Measurements from ENCODE around the gene GUCY1A1.

GUCY1A1 gene

DNA sequence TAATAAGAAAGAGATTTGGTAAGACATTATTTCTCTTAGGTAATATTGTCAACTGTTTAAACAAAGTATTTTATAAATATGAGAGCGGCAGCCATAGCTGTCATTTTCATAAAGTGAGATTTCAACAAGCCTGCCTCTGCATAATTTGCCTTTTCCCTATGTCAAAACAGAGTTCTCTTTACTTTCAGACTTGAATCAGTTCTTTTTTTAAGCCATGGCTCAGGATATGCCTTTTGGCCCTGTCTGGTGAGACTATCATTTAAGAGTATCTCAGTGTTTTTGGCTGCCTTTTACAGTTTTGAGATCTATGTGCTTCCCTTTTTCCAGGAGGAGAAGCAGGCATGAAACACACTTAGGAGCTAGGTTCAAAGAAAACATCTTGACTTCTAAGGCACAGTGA lies 7.5 kb upstream of the GUCY1A1 start:
- DNase-seq, result no peak

GRCh38 chr4:155660436-155660835 lies 6.2 kb upstream of the GUCY1A1 start:
- no peak for DNase-seq

- no peak for DNase-seq
Measured at GRCh38 chr4:155665054-155665453, 1.6 kb upstream of the GUCY1A1 start.

GRCh38 chr4:155667222-155667567 lies 547 bp downstream of the GUCY1A1 start:
- peak; percentile 36 for DNase-seq

- peak; percentile 28 for DNase-seq
Measured at GRCh38 chr4:155667568-155668511, 1.2 kb downstream of the GUCY1A1 start.

DNA sequence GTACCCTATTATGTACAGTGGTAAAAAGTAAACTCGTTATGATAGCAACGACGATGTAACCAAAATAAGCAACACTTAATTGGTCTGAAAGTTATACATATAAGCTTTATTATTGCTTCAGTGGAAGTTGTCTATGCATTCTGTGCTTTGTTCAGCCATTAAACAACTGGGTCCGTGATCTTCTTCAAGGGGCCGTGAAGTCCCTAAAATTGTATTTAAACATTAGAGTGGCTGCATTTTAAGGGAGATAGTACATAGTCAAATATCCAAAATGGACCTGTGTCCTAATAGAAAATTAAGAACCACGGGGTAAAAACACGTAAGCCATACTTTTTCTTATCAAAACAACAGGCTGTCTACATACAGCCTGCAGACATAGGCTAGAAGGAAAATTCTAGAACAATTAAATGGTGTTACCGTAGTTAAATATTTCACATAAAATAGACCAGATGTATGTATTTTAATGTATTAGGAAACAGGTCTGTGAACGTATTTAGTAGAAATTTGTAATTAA lies 2.1 kb downstream of the GUCY1A1 start:
- DNase-seq, result no peak

- DNase-seq, result no peak
Measured at GRCh38 chr4:155672342-155672741, 5.7 kb downstream of the GUCY1A1 start.

DNA sequence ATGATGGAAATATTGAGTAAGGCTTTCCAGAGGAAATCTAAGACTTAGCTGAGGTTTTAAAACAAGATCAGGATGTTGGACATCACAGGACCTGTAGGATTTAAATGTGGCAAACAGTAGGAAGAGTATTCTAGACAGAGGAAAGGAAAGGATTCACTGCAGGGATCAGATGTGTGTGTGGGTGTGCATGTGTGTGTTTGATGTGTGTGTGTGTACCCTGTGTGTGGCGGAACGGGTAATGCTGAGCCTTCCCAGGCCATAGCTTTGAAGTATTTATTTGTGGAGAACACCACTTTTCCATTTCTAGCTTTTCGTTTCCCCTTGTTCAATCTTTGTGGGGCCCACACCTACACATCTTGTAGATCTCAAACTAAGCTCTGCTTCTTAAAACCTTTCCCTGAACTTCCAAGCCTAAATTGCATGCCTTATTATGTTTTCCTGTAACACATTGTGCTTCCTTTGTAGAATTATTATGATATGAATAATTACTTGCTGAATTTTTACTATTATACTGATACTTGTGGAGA lies 6.9 kb downstream of the GUCY1A1 start:
- DNase-seq, result no peak

GRCh38 chr4:155674669-155675071 lies 8.0 kb downstream of the GUCY1A1 start:
- no peak for DNase-seq

DNA sequence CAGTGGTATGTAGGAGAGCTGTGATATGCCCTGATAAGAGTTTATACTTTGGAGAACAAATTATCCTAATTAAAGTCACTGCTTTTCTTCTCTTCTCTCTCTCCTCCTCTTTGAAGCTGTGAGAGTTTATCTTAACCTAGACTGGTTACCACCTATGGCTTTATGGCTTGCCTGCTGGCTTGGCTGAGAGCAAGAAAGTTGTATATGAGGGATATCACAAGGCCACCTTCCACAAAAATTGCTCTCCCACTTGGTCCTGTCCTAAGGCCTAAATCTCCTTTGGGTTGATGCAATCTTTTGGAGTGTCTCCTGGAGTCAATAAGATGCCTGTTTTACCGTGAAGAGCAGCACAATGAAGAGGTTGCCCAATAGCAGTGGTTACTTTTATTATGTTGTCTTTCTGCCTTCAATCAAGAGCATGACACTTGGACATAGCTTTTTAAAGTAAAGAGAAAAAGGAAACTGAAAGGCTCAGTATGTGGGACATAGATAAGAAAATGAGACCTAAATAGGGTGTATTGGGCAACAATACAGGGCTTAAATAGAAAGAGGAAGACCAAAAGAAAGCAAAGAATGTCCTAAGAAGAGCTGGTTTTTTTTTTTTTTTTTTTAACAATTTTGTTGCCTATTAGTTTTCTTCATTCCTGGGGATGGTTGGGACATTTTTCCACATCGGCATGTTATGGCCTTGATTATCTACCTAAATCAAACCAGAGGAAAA lies 9.2 kb downstream of the GUCY1A1 start:
- DNase-seq, result no peak

- DNase-seq, result peak; percentile 56
Measured at GRCh38 chr4:155676430-155676825, 9.8 kb downstream of the GUCY1A1 start.

GRCh38 chr4:155678011-155678410 lies 11.4 kb downstream of the GUCY1A1 start:
- no peak for DNase-seq

GRCh38 chr4:155679343-155679742 lies 12.7 kb downstream of the GUCY1A1 start:
- no peak for DNase-seq

GRCh38 chr4:155681886-155682285 lies 15.2 kb downstream of the GUCY1A1 start:
- no peak for DNase-seq

- DNase-seq, result no peak
Measured at GRCh38 chr4:155684423-155684822, 17.8 kb downstream of the GUCY1A1 start.

DNA sequence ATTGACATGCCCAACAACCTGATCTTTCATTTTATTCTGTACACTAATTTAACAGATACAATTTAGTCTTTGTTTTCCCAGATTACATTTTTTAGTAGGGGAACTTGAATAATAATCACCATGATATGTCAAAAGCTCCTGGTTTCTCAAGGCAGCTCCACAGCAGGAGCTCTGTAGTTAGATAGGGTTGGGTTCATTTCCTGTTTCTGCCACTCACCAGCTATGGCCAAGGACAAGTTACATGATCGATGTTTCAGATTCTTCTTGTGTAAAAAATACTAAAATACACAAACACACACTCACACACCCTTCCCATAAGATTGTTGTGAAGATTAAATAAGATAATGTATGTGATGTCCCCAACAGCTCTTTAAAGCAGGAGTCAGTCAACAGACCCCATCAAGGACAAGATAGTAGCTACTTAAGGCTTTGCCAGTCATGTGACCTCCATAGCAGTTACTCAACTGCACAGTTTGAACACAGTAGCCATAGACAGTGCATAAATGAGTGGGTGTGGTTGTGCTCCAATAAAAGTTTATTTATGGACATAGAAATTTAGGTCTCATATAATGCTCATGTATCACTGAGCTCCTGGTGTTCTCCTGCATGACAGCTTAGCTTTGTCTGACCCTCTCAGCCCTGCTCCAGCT lies 18.4 kb downstream of the GUCY1A1 start:
- no peak for DNase-seq

DNA sequence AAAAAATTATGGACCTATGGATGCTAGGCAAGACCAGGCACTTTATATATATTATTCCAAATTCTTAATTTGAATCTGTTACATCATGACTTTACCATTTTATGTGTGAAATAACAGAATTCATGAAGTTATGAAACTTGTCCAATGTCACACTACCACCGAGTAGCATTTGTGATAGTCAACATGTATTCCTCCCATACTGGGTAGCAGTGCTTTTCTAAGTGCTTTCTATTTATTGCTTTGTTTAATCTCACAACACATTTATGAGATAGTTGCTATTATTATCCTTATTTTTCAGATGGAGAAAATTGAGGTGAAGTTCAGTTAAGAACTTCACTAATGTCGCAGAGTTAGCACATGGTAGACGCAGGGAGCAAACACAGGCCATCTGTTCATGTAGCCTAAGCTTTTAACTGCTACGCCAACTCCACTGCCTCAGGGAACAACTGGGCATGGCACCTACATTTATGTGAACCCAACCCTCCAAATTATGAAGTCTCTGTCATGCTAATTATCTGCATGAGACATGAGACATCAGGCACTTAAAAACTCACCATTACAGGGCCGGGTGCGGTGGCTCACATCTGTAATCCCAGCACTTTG lies 20.8 kb downstream of the GUCY1A1 start:
- no peak for DNase-seq

DNA sequence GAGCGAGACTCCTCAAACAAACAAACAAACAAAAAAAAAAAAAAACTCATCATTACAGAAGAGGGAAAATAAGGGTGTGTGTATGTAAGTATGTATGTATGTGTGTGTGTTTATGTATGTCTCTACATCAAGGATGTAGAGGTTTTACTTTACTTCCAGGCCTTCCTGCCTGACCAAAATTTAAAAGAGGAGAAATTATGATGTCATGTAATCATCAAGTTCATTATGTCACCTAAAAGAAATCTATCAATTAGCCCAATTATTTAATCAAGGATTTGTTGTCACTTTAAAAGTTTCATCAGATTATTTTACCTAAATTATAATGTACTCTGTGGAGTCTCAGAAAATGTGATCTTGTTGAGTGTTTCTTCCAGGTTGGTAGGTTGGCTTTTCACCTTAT lies 21.6 kb downstream of the GUCY1A1 start:
- no peak for DNase-seq

DNA sequence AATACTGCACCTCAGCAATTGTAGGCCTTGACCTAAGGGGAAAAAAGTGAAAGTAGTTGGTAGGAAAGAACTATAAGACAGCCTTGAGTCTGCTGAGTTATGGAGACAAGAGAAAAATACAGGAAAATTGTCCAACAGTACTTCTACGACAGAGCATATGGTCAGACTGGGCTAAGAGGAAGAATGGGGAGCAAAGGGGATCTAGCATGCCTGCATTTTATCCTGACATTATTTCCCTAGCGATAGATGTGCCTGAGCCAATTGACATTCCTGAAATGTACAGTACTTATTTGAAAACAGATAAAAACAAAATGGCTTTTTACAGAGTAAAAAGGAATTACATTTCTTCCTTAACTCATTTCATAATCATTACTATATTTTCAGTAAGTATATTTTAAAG lies 22.2 kb downstream of the GUCY1A1 start:
- no peak for DNase-seq

DNA sequence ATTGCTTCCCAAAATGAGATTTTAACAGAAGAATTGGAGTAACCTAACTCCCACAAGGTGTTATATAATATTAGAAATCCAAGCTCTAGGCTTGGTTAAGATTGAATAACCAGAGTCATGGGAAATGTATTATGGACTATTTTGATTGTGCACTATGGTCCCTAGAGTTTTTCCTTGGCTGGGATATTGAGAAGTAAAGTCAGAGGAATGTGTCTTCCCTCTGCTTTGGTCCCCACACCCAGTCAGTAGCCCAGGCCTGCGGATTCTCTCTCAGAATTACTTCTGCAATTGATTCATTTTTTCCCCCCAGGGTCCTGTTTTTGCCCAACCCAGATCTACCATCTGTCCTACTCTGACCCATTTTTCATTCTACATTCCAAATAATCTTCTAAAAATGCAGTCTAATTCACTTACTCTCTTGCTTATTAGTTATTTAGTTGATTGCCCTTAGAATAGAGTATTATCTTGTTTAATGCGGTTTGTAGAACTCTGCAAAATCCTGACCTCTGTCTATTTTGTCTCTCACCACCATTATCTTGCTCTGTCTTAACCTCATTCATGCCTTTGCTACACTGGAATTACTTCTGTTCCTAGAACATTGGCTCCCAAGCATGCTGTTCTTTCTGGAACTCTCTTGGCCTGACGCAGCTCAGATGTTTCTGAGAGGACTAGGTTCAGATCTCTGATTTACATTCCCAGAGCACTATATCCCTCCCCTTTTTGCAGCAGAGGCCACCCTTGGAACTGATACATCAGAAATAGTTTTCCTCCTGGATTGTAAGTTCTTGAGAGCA lies 23.6 kb downstream of the GUCY1A1 start:
- no peak for DNase-seq

DNA sequence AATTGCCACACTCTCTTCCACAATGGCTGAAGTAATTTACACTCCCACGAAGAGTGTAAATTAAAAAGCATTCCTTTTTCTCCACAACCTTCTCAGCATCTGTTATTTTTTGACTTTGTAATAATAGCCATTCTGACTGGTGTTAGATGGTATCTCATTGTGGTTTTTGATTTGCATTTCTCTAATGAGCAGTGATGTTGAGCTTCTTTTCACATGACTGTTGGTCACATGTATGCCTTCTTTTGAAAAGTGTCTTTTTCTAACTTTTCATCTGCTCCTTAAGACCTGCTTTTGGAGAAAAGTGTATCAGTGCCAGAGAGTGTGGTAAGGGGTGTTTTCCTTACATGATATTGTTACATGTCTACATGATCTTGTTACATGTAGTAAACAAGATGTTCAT lies 25.7 kb downstream of the GUCY1A1 start:
- no peak for DNase-seq

Data from NCI-H1105 treated with DMSO at 0.1 percent for 48 hours (cell line).